Colon (tissue), 2 donors: ENCODE measurements around the gene AP1M1.
A peak's percentile ranks its signal among the peaks of the same experiment; 100 is the strongest.

Experiments used
- FAIRE-seq: peaks from 2 replicates; lab custom pipeline; 2012; peaks lifted over from hg19 to GRCh38; lab: Jason Lieb, UNC
- donor health status: control.
- donor health status: control.

The AP1M1 gene

DNA sequence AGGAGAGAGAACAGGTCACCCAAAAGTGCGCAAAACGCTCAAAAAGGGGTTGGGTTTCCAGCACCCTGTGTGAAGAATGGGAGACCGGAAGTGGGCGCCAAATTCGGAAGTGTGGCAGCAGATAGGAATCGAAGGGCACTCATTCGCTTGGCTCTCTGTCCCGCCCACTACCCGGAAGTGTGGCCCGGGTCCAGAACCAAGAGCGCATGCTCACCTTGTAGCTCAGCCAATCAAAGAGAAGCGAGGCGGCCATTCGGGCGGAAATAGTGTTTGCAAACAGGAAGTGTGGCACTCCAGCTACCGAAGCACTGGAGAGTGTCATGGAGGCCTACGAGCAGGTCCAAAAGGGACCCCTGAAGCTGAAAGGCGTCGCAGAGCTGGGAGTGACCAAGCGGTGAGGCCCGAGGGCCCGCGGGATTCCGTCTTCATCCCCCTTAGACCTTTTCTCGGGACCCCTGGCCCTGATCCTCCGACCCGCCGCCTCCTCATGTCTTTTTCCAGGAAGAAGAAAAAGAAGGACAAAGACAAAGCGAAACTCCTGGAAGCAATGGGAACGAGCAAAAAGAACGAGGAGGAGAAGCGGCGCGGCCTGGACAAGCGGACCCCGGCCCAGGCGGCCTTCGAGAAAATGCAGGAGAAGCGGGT lies 12.5 kb upstream of the AP1M1 start, which contains the start of gene FAM32A:
TSS of gene FAM32A (plus strand) at position 288 of the 645 bp plus-strand sequence. CDS start at position 321, 33 bp downstream.
- peak; percentile 72 for FAIRE-seq

DNA sequence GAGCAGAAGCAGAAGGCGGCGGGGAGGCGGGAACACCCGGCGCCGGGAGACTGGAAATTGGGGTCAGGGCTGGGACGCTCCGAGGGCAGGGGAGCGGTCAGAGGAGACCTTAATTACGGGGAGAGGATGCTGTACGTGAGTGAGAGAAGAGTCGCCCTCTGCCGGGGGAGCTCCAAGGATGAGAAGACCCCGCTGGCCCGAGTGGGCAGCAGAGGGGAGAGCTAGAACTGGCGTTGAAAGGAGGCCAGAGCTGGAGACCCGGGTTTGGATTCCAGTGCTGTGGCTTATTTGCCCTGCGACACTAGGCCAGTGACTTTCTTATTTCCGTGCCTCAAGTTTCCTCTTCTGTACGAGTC lies 12.0 kb upstream of the AP1M1 start:
- no peak for FAIRE-seq

DNA sequence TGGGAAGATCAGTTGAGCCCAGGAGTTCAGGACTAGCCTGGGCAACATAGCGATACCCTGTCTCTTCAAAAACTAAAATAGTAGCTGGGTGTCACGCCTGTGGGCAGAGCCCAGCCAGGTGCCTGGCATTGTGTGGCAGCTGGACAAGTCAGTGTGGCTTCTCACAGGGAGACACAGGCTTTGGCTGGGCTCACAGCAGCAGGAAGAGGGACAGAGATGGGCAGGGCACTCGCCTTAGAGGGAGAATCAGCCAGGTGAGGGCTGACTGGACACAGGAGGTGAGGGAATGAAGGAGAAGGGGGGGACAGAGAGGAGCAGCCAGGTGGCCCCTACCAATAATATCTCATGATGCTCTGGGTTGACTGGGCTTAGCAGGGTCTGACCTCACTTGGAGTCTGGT lies 9.2 kb upstream of the AP1M1 start:
- no peak for FAIRE-seq

DNA sequence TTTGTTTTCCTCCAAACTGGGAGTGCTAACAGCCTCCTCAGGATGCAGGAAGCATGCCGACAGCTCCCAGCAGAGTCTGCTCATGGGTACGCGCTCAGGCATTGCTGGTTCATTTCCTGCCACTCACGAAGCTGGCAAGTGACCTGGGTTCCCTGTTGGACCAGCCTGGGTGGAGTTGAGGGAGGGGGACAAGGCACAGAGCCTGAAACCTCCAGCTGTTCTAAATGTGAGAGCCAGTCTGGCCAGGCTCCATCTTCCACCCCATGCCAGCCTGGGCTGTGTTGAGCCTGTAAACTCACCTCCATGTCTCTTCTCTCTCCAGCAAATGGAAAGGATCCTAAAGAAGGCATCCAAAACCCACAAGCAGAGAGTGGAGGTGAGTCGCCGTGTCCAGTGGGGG lies 7.5 kb upstream of the AP1M1 start:
- no peak for FAIRE-seq

DNA sequence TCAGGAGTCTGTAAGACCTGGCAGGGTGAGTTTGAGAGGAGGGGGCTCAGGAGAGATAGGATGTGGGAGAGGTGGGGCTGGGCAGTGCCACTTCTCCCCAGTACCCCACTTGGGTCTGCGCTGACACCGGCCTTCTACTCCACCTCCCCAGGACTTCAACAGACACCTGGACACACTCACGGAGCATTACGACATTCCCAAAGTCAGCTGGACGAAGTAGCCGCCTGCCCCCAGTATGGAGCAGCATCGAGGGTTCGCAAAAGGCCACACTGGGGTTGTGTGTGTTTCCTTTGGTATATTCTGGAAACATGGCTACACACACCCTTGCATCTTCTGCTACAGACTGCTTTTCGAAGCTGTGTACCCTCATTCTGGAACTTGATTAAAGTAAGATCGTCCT lies 7.0 kb upstream of the AP1M1 start:
- no peak for FAIRE-seq

DNA sequence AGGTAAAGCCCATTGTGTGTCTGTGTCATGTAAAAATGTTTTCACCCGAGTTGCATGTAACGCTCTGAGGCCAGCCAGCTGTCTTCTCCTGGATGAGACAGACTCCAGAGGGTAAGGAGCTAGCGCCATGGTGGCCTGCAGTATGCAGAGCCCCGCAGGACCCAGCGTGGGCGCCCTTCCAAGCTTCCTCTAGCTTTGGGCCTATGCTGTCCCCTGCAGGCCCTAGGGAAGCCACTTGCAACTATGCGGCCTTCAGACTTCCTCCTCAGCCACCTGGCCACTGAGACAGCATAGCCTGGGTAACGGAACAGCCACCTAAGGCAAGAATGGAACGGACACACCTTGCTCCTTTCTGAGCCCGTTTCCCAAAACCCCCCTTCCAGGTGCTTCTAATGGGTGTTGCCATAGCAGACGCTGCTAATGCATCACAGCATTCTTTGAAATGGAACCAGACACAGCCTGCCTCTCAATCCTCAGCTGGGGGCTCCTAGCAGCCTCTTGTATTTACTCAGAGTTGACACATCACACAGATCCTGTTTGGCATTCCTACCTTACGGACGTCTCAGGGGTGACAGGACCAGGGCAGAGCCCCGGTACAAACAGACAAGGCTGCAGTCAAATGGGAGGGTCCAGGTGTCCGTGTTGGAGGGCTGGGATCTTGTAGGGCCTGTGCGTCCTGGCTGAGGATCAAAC lies 6.3 kb upstream of the AP1M1 start:
- no peak for FAIRE-seq

DNA sequence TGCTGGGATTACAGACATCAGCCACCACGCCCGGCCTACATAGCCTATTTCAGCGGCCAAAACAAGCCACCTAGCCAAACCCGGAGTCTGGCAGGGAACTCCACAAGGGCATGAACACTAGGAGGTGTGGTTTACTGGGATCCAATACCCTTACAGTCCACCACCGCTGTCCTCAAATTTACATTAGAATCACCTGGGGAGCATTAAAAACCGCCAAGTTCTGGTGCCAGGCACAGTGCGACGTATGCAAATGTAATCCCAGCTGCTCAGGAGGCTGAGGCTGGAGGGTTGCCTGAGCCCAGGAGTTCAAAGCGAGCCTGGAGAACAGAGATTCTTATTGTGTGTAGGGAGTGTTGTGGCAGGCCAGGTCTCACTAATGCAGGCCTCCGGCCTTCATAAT lies 4.2 kb upstream of the AP1M1 start:
- FAIRE-seq, result no peak

DNA sequence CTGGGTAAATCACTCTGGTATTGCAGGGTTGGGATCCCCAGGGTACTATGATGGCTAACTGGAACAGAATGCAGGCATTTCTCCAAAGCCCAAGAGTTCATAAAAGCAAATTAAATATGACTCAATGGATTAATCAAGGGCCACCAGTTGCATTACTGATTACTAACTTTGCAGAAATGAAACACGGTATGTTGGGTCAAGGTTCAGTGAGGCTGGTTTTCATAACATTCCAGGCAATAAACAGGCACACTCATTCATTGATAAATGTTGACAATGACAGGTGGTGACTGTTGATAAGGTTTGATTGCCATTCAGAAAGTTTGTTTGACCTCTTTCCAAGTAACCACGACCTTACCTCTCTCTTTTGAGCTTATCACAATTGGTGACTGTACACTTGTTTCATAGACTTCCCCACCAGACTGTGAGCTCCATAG lies 506 bp upstream of the AP1M1 start:
- FAIRE-seq, result no peak

DNA sequence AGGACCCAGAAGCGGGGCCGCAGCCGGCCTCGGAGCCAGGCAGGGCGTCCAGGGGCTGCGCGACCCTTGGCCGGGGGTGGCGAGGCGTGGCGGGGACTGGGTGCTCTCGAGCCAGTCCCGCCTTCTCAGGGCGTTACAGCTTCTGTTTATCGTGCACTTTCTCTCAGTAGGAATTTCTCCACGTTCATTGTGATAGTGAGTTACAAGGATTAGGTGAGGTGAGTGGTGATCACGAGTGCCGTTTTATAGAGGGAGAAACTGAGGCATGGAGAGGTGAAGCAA lies 600 bp downstream of the AP1M1 start:
- FAIRE-seq, result no peak

DNA sequence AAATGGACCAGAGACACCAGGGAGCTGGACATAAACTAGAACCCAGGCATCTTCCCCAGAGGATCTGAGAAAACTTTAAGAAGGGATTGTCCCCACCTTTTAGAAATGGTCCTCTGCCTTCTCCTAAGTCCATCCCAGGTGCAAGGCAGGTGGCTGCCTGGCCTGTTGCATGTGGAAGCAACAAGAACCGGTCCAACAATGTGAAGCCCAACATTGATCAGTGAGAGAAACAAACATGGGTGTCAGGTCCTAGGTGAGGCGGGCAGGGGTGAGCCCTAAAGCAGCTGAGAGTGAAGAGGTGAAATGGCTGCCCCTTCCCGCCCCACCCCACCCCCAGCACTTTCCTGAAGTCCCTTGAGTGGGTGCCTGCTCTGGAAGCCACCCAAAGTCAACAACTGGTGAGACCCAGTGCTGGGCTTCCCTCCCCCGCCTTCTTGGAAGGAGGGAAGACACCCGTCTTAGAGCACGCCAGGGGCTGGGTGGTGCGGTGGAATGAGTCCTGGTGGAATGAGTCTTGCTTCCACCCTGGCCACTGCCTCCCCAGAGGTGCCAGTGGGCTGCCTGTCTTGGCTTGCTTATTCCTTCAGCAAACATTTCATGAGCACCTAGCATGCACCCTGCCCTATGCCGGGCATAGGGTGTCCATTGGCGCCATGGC lies 1.7 kb downstream of the AP1M1 start:
- no peak for FAIRE-seq

DNA sequence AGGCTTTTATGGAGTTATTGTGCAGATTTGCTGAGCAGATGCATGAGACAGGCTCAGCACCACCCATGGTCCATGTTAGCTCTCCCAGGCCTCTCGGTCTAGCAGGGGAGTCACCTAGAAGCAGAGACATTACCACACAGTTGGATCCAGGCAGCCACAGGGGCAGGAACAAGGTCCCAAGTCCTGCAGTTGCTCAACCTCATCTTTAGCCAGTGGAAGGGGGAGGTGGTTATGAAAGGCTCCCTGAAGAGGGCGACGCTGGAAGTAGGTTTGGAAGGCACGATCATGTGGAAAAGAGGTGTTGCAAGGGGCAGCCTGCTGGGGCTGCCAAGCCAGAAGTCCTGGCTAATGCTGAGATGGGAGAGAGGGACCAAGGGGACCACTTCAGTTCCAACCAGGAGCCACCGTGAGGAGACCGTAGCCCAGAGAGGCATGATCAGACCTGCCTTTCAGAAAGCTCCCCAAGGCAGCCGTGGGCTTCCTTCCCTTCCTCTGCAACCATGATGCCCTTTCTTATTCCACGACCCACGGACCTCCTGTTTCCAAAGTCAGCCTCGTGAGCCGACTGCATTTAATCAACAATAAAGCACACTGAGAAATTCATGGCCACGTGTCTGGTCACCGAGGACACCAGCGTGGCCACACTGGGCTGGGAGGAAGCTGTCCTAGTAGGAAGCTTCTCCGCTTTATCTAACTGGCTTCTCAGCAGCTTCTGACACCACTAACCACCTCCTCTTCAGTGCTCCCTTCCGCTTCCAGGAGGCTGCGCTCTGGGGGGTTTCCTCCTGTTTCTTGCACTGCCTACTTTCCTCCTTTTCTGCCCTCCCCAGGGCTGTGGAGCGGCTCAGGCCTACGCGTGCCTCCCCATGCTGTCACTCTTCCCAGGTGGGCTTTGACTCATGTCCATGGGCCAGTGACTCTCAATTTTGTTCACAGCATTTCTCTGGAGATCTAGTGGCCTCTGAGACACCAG lies 2.6 kb downstream of the AP1M1 start:
- FAIRE-seq, result no peak

DNA sequence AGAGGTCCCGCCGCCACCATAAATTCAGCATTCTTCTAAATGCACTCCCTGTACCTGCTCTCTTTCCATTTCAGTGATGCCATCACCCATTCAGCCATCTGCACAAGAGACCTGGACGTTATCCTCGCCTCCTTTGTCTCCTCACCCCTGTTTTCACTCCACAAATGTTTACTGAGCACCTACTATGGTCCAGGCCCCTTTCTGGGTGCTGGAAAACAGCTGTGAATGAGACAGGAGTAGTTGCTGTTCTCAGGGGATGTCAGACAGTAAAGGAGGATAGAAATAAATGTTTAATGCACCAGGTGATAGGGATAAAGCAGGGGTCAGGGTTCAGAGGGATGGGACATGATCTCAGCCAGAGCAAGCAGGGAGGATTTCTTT lies 3.3 kb downstream of the AP1M1 start:
- no peak for FAIRE-seq

DNA sequence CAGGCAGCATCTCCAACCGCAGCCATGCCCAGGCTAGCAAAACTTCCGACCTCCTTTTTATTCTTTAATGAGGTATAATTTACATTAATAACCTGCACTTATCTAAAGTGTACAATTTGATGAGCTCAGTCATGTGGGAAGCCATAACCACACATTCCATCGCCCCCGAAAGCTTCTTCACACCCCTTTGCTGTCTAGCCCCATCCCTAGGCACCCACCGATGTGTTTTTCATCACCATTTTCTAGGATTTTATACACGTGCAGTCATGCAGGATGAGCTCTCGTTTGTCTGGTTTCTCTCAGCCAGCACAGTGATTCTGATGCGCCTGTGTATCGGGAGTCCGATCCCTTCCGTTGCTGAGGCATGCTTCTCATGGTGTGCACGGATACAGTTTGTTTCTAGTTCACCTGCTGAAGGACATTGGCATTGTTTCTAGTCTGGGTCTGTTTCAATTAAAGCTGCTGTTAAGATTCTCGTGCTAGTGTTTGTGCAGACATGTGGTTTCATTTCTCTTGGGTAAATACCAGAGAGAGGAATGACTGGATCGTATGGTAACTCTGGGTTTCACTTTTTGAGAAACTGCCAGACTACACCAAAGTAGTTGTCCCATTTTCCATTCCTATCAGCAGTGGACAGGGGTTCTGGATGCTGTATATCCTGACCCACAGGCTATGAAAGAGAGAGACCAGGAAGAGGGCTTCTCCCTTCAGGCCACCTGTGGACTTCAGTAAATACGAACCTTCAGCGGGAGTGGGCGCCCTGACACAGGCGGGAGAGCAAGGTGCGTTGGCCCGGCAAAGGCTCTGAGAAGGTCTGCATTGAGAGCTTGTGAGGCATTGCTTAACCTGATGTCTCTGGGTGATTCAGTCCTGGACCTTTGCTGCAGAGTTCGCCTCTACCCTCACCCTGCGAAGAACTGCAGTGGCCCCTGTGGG lies 4.9 kb downstream of the AP1M1 start:
- FAIRE-seq, result no peak

DNA sequence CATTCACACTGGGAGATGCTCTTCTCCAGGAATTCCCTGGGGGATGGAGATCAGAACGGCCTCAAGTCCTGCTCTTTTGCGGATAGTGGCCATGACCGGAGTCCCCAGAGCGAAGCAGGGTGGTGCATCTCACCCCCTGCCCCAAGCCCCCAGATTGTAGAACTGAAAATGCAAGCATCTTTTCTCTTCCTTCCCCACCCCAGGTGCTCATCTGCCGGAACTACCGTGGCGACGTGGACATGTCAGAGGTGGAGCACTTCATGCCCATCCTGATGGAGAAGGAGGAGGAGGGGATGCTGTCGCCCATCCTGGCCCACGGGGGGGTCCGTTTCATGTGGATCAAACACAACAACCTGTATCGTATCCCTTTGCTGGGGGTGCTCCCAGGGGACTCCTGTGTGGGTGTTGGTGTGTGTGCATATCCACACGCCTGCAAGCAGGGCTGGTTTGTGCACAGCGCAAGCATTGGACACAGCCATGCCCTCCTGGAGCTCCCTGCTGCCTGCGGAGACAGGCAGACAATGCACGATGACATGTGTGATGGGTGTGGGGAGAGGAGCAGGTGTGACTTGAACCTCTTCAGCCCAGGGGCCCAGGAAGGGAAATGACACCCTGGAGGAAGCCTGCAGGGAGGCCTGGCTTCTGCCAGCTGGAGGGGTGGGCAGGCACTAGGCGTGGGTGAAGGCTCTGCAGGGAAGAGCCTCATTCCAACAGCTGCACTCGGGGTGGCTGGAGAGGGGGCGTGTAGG lies 5.7 kb downstream of the AP1M1 start:
- no peak for FAIRE-seq

DNA sequence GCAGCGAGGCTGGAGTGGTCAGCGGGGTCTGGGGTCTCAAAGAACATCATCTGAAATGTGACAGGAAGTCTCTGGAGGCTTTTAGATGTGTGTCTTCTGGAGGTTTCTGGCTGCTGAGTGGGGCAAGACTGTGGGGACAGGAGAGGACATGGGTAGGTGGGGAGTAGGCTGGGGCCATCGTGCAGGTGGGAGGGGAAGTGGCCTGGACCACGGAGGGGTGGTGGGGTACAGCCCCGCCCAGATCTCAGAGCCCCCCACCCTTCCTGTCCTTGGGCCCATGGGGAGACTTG lies 6.2 kb downstream of the AP1M1 start:
- FAIRE-seq, result no peak

DNA sequence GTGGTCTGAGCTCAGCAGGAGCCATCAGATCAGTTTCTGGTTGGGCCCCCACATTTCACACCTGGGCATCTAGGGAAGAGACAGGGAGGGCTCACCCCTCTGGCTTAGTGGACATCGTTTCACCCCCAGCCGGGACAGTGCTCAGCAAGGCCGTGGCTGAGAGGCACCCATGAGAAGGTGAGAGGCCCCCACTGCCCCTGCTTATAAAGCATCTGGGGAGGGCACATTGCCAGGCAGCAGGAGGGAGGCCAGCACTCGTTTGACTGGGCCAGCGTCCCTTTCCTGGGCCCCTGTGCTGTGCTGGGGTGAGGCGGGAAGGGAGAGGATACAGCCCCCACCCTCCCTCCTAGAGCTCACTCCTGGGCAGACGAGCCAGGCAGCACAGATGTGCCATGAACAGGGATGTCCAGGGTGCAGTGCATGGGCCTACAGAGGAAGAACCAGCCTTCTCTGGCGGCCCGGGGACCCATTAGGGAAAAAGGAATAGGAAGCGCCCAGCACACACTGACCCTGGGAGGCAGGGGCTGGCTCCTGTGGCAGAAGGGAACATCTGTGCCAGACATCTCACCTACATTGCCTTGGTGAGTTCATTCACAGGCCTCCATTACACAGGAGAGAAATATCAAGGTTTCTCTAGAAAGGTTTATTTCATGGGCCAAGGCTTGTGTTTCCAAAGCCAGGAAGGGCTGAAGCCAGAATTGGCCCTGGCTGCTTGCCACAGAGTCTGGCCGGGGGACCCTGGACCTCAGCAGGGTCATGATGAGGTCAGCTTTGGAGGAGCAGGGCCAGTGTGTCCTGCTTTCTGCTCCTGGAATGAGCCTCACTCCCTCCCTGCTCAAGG lies 7.7 kb downstream of the AP1M1 start:
- no peak for FAIRE-seq

DNA sequence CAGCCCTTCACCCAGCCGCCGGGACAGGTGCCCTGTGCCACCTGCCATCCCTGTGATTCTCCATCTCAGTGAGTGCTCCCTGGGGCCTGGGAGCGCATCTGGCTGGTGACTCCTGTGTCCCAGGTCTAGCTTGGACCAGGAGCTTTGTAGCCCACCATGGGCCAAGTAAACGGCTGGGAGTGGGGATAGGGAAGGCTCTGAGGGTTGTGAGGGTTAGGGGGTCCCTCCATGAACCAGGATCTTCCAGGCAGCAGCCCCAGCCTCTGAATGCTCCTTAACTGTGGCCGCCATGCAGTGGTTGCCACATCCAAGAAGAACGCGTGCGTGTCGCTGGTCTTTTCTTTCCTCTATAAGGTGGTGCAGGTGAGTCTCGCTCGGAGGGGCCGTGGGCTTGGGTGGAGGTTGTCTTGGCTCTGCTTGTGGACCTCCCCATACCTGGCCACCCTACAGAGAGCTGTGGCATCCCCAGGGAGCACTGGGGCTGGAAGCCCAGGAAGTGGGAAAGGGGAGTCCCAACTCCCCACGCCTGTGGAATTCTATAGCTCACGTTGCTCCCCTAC lies 8.4 kb downstream of the AP1M1 start:
- FAIRE-seq, result no peak

DNA sequence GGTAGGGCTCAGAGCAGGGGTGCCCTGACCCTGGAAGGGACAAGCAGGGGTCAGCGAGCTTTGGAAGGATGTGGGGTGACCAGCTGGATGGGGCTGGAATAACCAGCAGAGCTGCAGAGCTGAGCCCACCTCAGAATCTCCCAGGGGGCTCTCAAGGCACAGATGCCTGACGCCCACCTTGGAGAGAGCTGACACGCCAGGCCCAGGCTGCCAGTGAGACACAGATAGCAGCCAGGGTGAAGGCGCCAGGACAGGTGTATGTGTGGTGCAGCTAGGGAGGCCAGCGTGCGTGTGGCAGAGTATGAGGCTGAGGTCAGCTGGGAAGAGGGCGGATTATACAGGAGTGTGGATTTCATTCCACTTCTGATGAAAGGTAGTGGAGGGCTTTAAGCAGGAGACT lies 8.9 kb downstream of the AP1M1 start:
- no peak for FAIRE-seq

DNA sequence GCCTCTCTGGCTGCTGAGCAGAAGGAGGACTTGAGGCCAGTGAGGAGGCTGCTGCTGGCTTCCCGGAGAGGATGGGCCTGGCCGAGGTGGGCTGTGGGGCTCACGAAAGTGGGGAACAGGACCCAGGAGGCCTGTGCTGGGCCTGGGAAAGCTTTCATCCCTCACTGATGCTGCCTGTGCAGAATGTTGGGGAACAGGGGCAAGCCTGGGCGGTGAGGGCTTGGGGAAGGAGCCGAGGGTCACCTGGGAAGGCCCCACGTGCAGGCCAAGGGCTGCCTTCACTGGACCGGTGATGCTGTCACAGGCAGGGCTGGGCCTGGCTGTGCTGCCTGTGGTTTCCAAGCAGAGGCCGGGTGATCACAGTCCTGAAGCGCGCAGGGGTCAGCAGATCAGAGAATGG lies 9.4 kb downstream of the AP1M1 start:
- FAIRE-seq, result no peak
